IMR-90 (cell line): ENCODE results near the gene UBL4B. TPM values are rescaled to one million over a fixed set of nuclear protein-coding genes. Genes with fewer than 3 reads are reported as not detected.

Experiments
- ATAC-seq: fragments of 200-7000 bp; cut with Tn5 transposase; 2 replicates; pipeline ENCODE4 v1.9.1; 2020; ENCODE audit warnings: low read depth, mild to moderate bottlenecking, moderate library complexity
- BruUV-seq: library from RNA; stranded (reverse); fragments of 400-500 nt; replicated peaks from 2 replicates; lab custom pipeline; 2021; lab: Mats Ljungman, UMichigan
- CTCF ChIA-PET: fragments of 300-600 bp; formaldehyde crosslinking; extraction: SDS; loops from one replicate; lab custom pipeline; 2021; ENCODE audit warnings: antibody characterized with exemption; lab: Yijun Ruan, JAX
- POLR2A ChIA-PET: fragments of 300-600 bp; sonication (Branson Sonifier 250); formaldehyde crosslinking; loops from one replicate; lab custom pipeline; 2022; ENCODE audit warnings: antibody characterized with exemption; ENCODE audit not compliant: unreplicated experiment; lab: Charles Lee
- DNase-seq: peaks from one replicate; pipeline ENCODE4 v3.0.0; 2013
- H2AFZ ChIP-seq: replicated peaks from 2 replicates; pipeline ENCODE3; 2013; ENCODE audit warnings: low read length, mild to moderate bottlenecking; ENCODE audit not compliant: poor library complexity
- H2AK5ac ChIP-seq: 2 replicates; pipeline ENCODE4 v1.6.1; 2013; ENCODE audit warnings: low read depth, low read length, inconsistent platforms
- H2AK9ac ChIP-seq: replicated peaks from 2 replicates; pipeline ENCODE3; 2013; ENCODE audit warnings: mild to moderate bottlenecking, low read depth, low read length, moderate library complexity; ENCODE audit not compliant: poor library complexity
- H2BK120ac ChIP-seq: 2 replicates; pipeline ENCODE4 v1.6.1; 2013; ENCODE audit warnings: low read depth, low read length, inconsistent platforms
- H2BK15ac ChIP-seq: 3 replicates; pipeline ENCODE4 v1.6.1; 2013; ENCODE audit warnings: low read depth, low read length, inconsistent platforms
- H2BK20ac ChIP-seq: 2 replicates; pipeline ENCODE4 v1.6.1; 2013; ENCODE audit warnings: low read depth, mild to moderate bottlenecking, inconsistent platforms, low read length, moderate library complexity
- H2BK5ac ChIP-seq: 2 replicates; pipeline ENCODE4 v1.6.1; 2013; ENCODE audit warnings: mild to moderate bottlenecking, low read depth, low read length, inconsistent platforms; ENCODE audit not compliant: poor library complexity, severe bottlenecking
- H3K14ac ChIP-seq: replicated peaks from 2 replicates; pipeline ENCODE4 v1.6.1; 2013; ENCODE audit warnings: low read depth, low read length, inconsistent platforms
- H3K18ac ChIP-seq: 2 replicates; pipeline ENCODE4 v1.6.1; 2013; ENCODE audit warnings: low read depth, low read length, control low read depth
- H3K23ac ChIP-seq: 2 replicates; pipeline ENCODE4 v1.6.1; 2013; ENCODE audit warnings: low read depth, low read length, inconsistent platforms
- H3K27ac ChIP-seq: 2 replicates; pipeline ENCODE4 v1.5.1; 2013; ENCODE audit warnings: mild to moderate bottlenecking, control low read depth, low read length; ENCODE audit not compliant: insufficient read depth
- H3K27me3 ChIP-seq: 2 replicates; pipeline ENCODE4 v1.6.1; 2013; ENCODE audit warnings: low read length; ENCODE audit not compliant: control insufficient read depth, insufficient read depth
- H3K36me3 ChIP-seq: 2 replicates; pipeline ENCODE4 v1.6.1; 2013; ENCODE audit warnings: low read length, mixed read lengths; ENCODE audit not compliant: control insufficient read depth, insufficient read depth
- H3K4ac ChIP-seq: 2 replicates; pipeline ENCODE4 v1.6.1; 2013; ENCODE audit warnings: low read depth, low read length, inconsistent platforms
- H3K4me1 ChIP-seq: 2 replicates; pipeline ENCODE4 v1.6.1; 2013; ENCODE audit warnings: low read length, mixed read lengths; ENCODE audit not compliant: control insufficient read depth, insufficient read depth
- H3K4me2 ChIP-seq: 2 replicates; pipeline ENCODE4 v1.6.1; 2013; ENCODE audit warnings: low read depth, mild to moderate bottlenecking, control low read depth, low read length, moderate library complexity
- H3K4me3 ChIP-seq: 2 replicates; pipeline ENCODE4 v1.5.1; 2013; ENCODE audit warnings: low read depth, mild to moderate bottlenecking, control low read depth, low read length, moderate library complexity; ENCODE audit not compliant: insufficient read depth
- H3K56ac ChIP-seq: 2 replicates; pipeline ENCODE4 v1.6.1; 2013; ENCODE audit warnings: low read length, inconsistent platforms; ENCODE audit not compliant: insufficient read depth; ENCODE audit errors: extremely low read depth
- H3K79me1 ChIP-seq, 2 experiments: 2 replicates each; pipeline ENCODE4 v1.6.1; 2013; ENCODE audit warnings: low read length in 2 of 2, inconsistent platforms in 1 of 2, low read depth in 1 of 2
- H3K9ac ChIP-seq: 2 replicates; pipeline ENCODE4 v1.6.1; 2013; ENCODE audit warnings: low read depth, low read length, control low read depth
- H3K9me1 ChIP-seq: 2 replicates; pipeline ENCODE4 v1.6.1; 2013; ENCODE audit warnings: low read length, inconsistent platforms; ENCODE audit not compliant: insufficient read depth
- H3K9me3 ChIP-seq: 2 replicates; pipeline ENCODE4 v1.6.1; 2013; ENCODE audit warnings: low read length; ENCODE audit not compliant: control insufficient read depth, insufficient read depth
- H4K20me1 ChIP-seq: 2 replicates; pipeline ENCODE4 v1.6.1; 2013; ENCODE audit warnings: low read length, inconsistent platforms; ENCODE audit not compliant: insufficient read depth
- H4K5ac ChIP-seq: 2 replicates; pipeline ENCODE4 v1.6.1; 2013; ENCODE audit warnings: mild to moderate bottlenecking, low read depth, low read length, control low read depth
- H4K8ac ChIP-seq, 2 experiments: 2 replicates each; pipeline ENCODE4 v1.6.1; 2013; ENCODE audit warnings: low read depth in 2 of 2, low read length in 2 of 2, control low read depth in 1 of 2, inconsistent platforms in 1 of 2
- H4K91ac ChIP-seq: 2 replicates; pipeline ENCODE4 v1.6.1; 2013; ENCODE audit warnings: low read depth, low read length, inconsistent platforms; ENCODE audit not compliant: insufficient read depth
- BHLHE40 ChIP-seq: fragments of 150-350 bp; IDR thresholded peaks from 2 replicates; pipeline ENCODE4 v1.6.1; 2016; ENCODE audit warnings: mild to moderate bottlenecking, low read depth, low read length
- CEBPB ChIP-seq: IDR thresholded peaks from 2 replicates; pipeline ENCODE4 v1.6.1; 2012; ENCODE audit warnings: low read depth, low read length, improper control_type of control experiment
- FOS ChIP-seq: fragments of 150-350 bp; IDR thresholded peaks from 2 replicates; pipeline ENCODE4 v1.6.1; 2016; ENCODE audit warnings: low read depth, low read length
- MAFK ChIP-seq: IDR thresholded peaks from 2 replicates; pipeline ENCODE4 v1.6.1; 2012; ENCODE audit warnings: low read depth, low read length, improper control_type of control experiment
- MXI1 ChIP-seq: IDR thresholded peaks from 2 replicates; pipeline ENCODE4 v1.6.1; 2012; ENCODE audit warnings: low read depth, mild to moderate bottlenecking, low read length, moderate library complexity, borderline replicate concordance
- NFE2L2 ChIP-seq: fragments of 150-350 bp; IDR thresholded peaks from 2 replicates; pipeline ENCODE4 v1.6.1; 2016; ENCODE audit warnings: low read depth, mild to moderate bottlenecking, low read length
- POLR2A ChIP-seq: IDR thresholded peaks from 2 replicates; pipeline ENCODE4 v1.6.1; 2012; ENCODE audit warnings: mild to moderate bottlenecking, low read depth, low read length
- RAD21 ChIP-seq: IDR thresholded peaks from 2 replicates; pipeline ENCODE4 v1.6.1; 2012; ENCODE audit warnings: low read length, improper control_type of control experiment
- RCOR1 ChIP-seq: IDR thresholded peaks from 2 replicates; pipeline ENCODE4 v1.6.1; 2012; ENCODE audit warnings: mild to moderate bottlenecking, low read length, improper control_type of control experiment; ENCODE audit not compliant: insufficient replicate concordance
- RFX5 ChIP-seq: IDR thresholded peaks from 2 replicates; pipeline ENCODE4 v1.8.0; 2012; ENCODE audit warnings: low read depth, mild to moderate bottlenecking, low read length, moderate library complexity
- SMC3 ChIP-seq: fragments of 150-350 bp; IDR thresholded peaks from 2 replicates; pipeline ENCODE4 v1.6.1; 2016; ENCODE audit warnings: low read depth, mild to moderate bottlenecking, antibody characterized with exemption, low read length, moderate library complexity
- WGBS, 2 experiments: methylation state at CpG; one replicate each; pipeline versions ENCODE4 v1.1.5 to v1.1.7; 2013; ENCODE audit warnings: missing lambda C conversion rate in 2 of 2; ENCODE audit not compliant: insufficient read length in 1 of 2; ENCODE audit errors: extremely low coverage in 2 of 2; 5-methylcytosine and 5-hydroxymethylcytosine counted together
- dilution Hi-C: fragments of 300-500 bp; cut with HindIII; formaldehyde crosslinking; loops from one replicate; pipeline ENCODE4 v1.14.3; 2018; ENCODE audit warnings: low sequenced_read_pairs; ENCODE audit not compliant: unreplicated experiment
- in situ Hi-C: fragments of 300-500 bp; cut with MboI; formaldehyde crosslinking; loops from 3 replicates; pipeline ENCODE4 v1.14.3; 2019; ENCODE audit warnings: low sequenced_read_pairs, inconsistent platforms, mixed read lengths
- intact Hi-C: fragments of 100-400 bp; cut with micrococcal nuclease; formaldehyde crosslinking; loops from 2 replicates; pipeline ENCODE4 v1.10.0; 2022
- polyA plus RNA-seq, 3 experiments: library from polyadenylated mRNA; depleted of rRNA; stranded (reverse); fragments of >200 nt; gene quantifications; 2 replicates each; pipeline ENCODE4 v1.2.3, GENCODE V29; 2012; ENCODE audit warnings: low replicate concordance in 1 of 3
- total RNA-seq: library from RNA; depleted of rRNA; stranded (reverse); fragments of >200 nt; gene quantifications from 2 replicates; pipeline ENCODE4 v1.2.3, GENCODE V29; 2012
- TF ChIP-seq, protein P1 (sequence below): fragments of 150-350 bp; IDR thresholded peaks from 2 replicates; pipeline ENCODE4 v1.6.1; 2016; ENCODE audit warnings: low read depth, mild to moderate bottlenecking, low read length, moderate library complexity, borderline replicate concordance
- TF ChIP-seq, protein P2 (sequence below): fragments of 150-350 bp; IDR thresholded peaks from 2 replicates; pipeline ENCODE4 v1.6.1; 2017; ENCODE audit warnings: mild to moderate bottlenecking, antibody characterized with exemption, low read length, low read depth
- TF ChIP-seq, protein P3 (sequence below): conservative IDR thresholded peaks from 2 replicates; pipeline ENCODE4 v1.5.1; 2012; ENCODE audit warnings: mild to moderate bottlenecking, low read depth, low read length, improper control_type of control experiment

Gene UBL4B
- total and polyA plus RNA-seq, 2 of the 4 experiments (the other 2 are of a cell fraction), result not detected

DNA sequence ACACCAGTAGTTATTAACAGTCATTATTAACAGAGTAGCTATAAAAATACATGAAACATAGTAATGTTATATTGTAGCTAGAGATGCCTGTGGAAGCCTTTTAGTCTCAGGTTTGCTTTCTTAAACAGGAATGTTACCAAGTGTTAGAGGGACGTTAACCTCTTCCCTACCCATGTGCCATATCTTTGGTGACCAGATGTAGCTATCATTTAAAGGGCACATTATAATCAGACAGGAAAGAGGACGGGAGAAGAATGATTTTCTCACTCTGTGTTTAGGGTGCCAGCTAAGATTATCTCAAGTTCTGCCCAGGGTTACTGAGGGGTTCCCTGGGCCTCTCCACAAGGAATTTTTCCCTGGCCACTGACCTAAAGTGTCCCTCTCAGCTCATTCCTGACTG, 20.9 kb upstream of the UBL4B start:
- TF ChIP-seq SMC3 (no peak), MAFK (no peak), POLR2A (no peak), BHLHE40 (no peak), RCOR1 (no peak), RAD21 (no peak), NFE2L2 (no peak), CEBPB (no peak), FOS (no peak), RFX5 (no peak), MXI1 (no peak)
- TF ChIP-seq, protein P1, sequence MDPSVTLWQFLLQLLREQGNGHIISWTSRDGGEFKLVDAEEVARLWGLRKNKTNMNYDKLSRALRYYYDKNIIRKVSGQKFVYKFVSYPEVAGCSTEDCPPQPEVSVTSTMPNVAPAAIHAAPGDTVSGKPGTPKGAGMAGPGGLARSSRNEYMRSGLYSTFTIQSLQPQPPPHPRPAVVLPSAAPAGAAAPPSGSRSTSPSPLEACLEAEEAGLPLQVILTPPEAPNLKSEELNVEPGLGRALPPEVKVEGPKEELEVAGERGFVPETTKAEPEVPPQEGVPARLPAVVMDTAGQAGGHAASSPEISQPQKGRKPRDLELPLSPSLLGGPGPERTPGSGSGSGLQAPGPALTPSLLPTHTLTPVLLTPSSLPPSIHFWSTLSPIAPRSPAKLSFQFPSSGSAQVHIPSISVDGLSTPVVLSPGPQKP, result no peak
- TF ChIP-seq, protein P2, sequence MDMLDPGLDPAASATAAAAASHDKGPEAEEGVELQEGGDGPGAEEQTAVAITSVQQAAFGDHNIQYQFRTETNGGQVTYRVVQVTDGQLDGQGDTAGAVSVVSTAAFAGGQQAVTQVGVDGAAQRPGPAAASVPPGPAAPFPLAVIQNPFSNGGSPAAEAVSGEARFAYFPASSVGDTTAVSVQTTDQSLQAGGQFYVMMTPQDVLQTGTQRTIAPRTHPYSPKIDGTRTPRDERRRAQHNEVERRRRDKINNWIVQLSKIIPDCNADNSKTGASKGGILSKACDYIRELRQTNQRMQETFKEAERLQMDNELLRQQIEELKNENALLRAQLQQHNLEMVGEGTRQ, result no peak
- TF ChIP-seq, protein P3, sequence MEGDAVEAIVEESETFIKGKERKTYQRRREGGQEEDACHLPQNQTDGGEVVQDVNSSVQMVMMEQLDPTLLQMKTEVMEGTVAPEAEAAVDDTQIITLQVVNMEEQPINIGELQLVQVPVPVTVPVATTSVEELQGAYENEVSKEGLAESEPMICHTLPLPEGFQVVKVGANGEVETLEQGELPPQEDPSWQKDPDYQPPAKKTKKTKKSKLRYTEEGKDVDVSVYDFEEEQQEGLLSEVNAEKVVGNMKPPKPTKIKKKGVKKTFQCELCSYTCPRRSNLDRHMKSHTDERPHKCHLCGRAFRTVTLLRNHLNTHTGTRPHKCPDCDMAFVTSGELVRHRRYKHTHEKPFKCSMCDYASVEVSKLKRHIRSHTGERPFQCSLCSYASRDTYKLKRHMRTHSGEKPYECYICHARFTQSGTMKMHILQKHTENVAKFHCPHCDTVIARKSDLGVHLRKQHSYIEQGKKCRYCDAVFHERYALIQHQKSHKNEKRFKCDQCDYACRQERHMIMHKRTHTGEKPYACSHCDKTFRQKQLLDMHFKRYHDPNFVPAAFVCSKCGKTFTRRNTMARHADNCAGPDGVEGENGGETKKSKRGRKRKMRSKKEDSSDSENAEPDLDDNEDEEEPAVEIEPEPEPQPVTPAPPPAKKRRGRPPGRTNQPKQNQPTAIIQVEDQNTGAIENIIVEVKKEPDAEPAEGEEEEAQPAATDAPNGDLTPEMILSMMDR, result no peak
- H3K4me3 ChIP-seq, result no peak overlapping the region
- peaks cover 3% of the 10 kb centered on the region for H3K9me3 ChIP-seq
- BruUV-seq, result no TSS peak
- H2BK120ac ChIP-seq, result no peak overlapping the region
- no peak overlapping the region for H2AK5ac ChIP-seq
- H2BK5ac ChIP-seq, result no peak overlapping the region
- no peak overlapping the region for H3K27ac ChIP-seq
- H4K20me1 ChIP-seq, result no peaks in the 10 kb centered on the region
- no peaks in the 10 kb centered on the region for H3K79me1 ChIP-seq
- no peak overlapping the region for H4K8ac ChIP-seq
- H3K9ac ChIP-seq, result no peak overlapping the region
- no peak overlapping the region for H3K18ac ChIP-seq
- dilution Hi-C loops, result no loop called here
- no peaks in the 10 kb centered on the region; the same call in 1 of the 2 replicates for H3K4me1 ChIP-seq
- H3K23ac ChIP-seq, result no peak overlapping the region
- H3K4me2 ChIP-seq, result no peak overlapping the region
- in situ Hi-C loops, result no loop called here
- CTCF ChIA-PET, result interaction anchor here (0.5 to 1.1 kb wide), 4 partner anchors 12 to 1527 kb away, joined by 3 to 4 read pairs (median 3); no protein-coding TSS in a partner anchor
- H4K5ac ChIP-seq, result no peak overlapping the region
- no peak overlapping the region for H2BK15ac ChIP-seq
- no peak overlapping the region for H2BK20ac ChIP-seq
- H2AK9ac ChIP-seq, result no peak overlapping the region
- H3K4ac ChIP-seq, result no peak overlapping the region
- POLR2A ChIA-PET, result interaction anchor here (0.9 kb wide), 1 partner anchor 57 kb away, joined by 3 read pairs; the partner anchor contains the start of gene STRIP1
- no peak overlapping the region for H2AFZ ChIP-seq
- WGBS, 2 experiments, result no CpG with 5 or more reads among the region's 2 CpGs
- H3K27me3 ChIP-seq, result peaks cover 64% of the 10 kb centered on the region
- no peak for DNase-seq
- H4K91ac ChIP-seq, result no peak overlapping the region
- intact Hi-C loops, result no loop called here
- ATAC-seq, result no peak
- no peaks in the 10 kb centered on the region; the same call in 1 of the 2 replicates for H3K9me1 ChIP-seq
- H3K56ac ChIP-seq, result no peak overlapping the region
- H3K36me3 ChIP-seq, result no peaks in the 10 kb centered on the region
- H3K14ac ChIP-seq, result no peak overlapping the region
